Occipital lobe (tissue), 2 donors: ENCODE measurements around the gene NSF. TPM values are rescaled to one million over a fixed set of nuclear protein-coding genes. Genes with fewer than 3 reads are reported as not detected.

Experiments
- DNase-seq: peaks from one replicate; lab custom pipeline; 2025; lab: John Stamatoyannopoulos, UW
- total RNA-seq: library from RNA; depleted of rRNA; stranded (reverse); fragments of >200 nt; gene quantifications from one replicate; pipeline ENCODE4 v1.2.3, GENCODE V29; 2014

The NSF gene
- total RNA-seq, 1 donor from 2014 or later, result 64.6 TPM

DNA sequence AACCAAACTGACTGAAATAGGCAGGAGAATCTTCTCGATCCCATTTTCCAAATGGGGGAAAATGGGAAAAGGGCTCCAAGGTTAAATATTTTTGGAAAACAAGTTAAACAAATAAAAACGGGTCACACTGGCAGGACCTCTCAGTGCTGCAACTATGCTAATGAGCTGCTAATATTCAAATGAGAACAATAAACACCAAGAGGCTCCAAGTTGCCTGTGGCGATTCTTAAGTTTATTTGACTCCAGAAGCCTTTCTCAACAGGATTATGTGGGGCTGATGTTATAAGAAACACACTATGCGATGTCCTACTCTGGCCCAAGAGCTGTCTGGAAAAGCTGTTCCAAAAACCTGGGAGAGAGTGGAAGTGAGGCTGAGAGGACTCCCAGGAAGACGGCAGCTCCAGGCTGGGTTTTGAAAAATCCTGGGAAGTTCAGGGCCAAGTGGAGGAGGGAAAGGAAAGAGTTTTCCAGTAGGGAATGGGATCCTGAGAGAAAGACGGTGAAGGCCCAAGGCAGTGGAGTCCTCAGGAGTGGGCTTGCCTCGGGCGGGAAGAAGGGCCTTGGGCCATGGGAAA is 206.6 kb downstream of the NSF start:
- no peak for DNase-seq

DNA sequence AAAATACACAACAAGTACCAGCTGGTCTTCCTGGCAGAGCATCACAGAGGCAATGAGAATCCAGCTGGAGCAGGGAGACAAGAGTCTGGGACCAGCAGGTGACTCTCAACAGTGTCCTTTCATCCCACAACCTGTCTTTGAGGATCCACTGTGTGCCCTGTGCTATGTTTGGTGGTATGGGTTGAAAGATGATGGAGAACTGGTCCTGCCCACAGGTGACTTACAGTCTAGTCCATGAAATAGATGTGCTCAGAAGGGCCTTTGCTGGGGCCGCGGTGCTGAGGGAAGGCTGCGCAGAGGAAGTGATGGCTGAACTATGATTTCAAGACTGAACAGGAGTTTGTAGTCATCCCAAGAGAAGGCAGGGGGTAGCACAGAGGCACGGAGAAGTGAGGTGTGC is 210.1 kb downstream of the NSF start:
- DNase-seq, result no peak

- no peak for DNase-seq
Observed at GRCh38 chr17:46802800-46803199, 212.3 kb downstream of the NSF start.

GRCh38 chr17:46803544-46803943 is 213.1 kb downstream of the NSF start:
- no peak for DNase-seq

DNA sequence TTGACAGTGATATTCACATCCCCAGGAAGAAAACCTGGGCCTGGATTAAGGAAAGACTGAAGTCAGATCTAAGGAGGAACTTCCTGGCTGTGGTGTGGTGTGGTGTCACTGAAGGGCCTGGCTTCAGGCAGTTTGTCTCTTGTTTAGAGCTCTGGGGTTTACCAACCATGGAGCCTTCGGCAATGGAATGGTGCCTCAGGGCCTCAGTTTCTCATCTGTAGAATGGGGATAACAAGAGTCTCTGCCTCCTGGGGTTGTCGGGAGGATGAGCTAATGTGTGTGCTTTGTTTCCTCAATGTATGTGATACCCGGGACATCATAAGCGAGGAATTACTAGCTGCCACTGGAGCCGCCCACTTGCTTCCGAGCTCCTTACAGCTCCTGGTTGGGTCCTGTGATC is 215.3 kb downstream of the NSF start:
- no peak for DNase-seq

Other genes with a start within 250 kb of the NSF start
- 15.3 TPM for gene ARL17B, start 228.9 kb upstream of the NSF start, total RNA-seq
- gene LRRC37A2, start 78.2 kb upstream of the NSF start, total RNA-seq, result 7.6 TPM
- 10.9 TPM for gene ARL17A, start 11.0 kb upstream of the NSF start, total RNA-seq
- gene WNT3, start 228.0 kb downstream of the NSF start, total RNA-seq, result 5.1 TPM